Brain pericyte (primary cell): ENCODE measurements around the gene S100Z.
A peak's percentile ranks its signal among the peaks of the same experiment; 100 is the strongest.
"Not testable (repeated sequence)": the region's sequence is repeated elsewhere in the genome, so short reads cannot be mapped to it uniquely, and the experiment has no call there.

Experiments
- DNase-seq: peaks from one replicate; pipeline ENCODE4 v3.0.0-alpha.2; 2012; ENCODE audit warnings: low read depth, low spot score

Gene S100Z

DNA sequence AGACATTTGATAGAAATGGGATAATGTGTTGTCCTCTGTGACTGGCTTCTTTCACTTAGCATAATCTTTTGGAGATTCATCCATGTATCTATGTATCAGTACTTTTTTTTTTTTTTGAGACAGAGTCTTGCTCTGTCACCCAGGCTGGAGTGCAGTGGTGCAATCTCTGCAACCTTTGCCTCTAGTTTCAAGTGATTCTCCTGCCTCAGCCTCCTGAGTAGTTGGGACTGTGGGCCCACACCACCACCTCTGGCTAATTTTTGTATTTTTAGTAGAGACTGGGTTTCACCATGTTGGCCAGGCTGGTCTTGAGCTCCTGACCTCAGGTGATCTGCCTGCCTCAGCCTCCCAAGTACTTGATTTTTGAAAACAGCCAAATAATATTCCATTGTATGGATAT lies 23.4 kb upstream of the S100Z start:
- not testable (repeated sequence) for DNase-seq

DNA sequence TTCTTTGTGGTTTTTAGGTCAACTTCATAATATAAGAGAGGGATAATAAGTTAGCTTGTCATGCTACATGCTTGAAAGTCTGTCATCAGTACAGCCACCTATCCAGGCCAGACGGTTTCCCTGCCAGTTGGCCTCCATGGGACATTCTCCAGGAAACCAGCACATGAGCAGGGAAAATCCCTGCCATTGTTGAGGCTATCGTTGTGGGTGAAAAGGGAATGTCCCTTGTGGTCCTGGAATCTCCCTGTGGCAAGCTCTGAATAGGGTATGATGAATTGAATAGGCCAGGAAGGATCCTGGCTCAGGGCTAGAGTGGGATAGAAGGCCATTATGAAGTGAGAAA lies 18.7 kb upstream of the S100Z start:
- no peak for DNase-seq

DNA sequence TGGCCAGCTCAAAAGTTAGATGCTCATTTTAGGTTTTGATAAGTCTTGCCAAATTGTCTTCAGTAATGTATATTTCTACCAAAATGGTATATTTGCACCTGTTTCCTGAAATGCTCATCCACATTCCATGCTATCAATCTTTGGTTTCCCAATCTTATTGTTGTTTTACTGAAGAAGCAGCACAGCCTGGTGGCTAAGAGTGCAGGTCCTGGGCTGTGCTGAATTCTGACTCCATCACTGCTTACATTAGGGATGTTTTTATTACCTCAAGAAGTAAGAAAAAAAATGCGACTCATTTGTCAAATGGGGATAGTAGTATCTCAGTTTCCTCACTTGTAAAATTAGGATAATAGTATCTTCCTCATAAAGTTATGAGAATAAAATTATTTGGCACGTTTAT lies 13.6 kb upstream of the S100Z start:
- no peak for DNase-seq

DNA sequence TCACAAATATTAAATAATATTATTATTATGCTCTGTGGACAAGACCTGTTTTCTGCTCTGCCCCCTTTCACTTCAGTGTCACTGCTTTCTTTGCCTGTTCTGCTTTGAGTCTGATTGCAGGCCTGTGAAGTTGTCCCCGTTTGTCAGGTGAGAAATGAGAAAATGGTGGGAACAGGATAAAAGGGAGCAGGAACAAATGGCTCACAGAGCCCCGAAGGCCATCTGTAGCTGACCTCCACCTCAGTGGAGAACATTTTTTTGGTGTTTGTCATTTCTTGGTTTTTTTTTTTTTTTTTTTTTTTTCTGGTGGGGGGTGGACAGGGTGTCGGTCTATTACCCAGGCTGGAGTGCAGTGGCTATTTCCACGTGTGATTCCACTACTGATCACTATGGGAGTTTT lies 13.2 kb upstream of the S100Z start:
- no peak for DNase-seq

DNA sequence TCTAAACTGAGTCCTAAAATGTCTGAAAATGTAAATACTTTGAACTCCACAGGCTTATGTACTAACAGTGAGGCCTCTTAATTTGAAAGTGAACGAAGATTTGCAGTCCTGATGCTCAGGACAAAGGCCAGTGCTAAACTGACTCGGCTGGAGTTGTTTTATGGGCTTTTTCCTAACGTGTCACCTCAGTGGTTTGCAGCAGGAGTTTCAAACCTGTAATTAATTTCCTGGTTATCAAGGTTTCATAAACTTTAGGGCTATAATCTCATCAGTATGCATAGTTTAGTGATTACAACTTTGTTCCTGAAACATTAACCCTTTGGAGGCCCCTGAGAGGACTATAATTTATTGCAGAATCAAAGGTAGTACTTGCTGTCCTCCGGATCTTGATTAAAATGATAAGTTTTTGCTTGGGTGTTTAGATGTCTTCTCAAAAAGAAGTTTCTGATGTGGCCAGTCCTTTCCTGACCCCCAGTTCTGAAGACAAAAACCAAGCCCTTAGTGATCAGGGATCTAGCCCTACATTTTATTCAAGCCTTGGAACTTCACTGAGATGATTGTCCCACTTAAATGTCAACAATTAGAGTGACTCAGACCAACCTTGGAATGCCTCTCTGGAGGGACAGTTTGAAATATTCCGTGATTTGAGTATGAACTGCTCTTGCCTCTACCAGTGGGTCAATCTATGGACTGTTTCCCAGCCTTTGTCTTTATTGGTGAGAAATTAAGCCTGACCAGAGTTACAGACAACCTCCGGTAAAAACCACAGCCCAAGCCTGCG lies 11.1 kb upstream of the S100Z start:
- no peak for DNase-seq

DNA sequence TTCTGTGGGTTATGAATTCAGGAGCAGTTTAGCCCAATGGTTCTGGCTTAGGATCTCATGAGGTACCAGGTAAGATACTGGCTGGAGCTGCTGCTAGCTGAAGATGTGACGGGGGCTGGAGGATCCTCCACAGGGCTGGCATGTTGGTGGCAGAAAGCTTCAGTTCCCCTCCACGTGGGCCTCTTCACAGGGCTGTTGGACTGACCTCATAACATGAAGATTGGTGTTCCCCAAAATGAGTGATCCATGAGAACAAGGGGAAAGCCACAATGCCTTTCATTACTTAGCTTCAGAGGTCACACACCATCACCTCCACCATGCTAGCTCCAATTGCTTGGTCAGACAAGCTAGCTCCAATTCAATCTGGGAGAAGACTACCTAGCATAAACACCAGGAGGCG lies 8.5 kb upstream of the S100Z start:
- no peak for DNase-seq

DNA sequence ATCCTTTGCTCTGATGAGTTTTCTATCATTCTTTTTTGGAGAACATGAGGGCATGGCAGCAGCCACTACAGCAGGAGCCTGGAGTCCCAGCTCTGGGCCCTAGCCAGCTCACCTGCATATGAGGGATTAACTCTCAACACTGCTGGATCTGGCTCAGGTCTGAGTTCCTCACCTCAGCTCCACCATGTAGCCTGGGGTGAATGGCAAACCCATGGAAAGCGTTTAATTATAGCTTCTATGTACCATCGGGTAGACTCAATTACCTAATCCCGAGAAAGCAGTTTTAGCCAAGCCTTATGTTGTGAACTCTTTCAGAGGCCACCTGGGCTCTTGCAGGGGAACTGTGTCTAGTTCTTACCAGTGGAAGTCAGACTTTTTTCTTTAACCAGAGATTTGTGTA lies 3.9 kb upstream of the S100Z start:
- no peak for DNase-seq

DNA sequence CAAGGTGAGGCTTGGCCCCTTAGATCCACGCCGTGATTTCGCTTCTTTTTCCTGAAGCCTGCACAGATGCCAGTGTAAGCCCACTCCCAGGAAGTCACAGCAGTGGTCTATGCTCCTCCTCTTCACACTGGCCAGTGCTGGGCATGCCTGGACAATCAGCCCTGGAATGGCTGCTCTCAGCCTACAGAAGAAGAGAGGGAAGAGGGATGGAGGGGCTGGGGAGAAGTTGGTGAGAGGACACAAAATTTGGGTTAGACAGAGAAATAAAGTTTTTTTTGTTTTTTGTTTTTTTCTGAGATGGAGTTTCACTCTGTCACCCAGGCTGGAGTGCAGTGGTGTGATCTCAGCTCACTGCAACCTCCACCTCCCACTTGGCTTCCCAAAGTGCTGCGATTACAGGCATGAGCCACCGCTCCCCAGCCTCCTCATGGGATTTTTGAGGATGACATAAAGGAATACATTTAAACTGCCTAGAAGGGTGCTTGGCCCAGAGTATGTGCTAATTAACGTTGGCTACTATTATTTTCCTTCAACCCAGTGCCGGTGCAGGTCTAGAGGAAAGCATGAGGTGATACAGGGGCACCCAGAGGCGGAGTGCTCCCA lies 830 bp downstream of the S100Z start:
- no peak for DNase-seq

DNA sequence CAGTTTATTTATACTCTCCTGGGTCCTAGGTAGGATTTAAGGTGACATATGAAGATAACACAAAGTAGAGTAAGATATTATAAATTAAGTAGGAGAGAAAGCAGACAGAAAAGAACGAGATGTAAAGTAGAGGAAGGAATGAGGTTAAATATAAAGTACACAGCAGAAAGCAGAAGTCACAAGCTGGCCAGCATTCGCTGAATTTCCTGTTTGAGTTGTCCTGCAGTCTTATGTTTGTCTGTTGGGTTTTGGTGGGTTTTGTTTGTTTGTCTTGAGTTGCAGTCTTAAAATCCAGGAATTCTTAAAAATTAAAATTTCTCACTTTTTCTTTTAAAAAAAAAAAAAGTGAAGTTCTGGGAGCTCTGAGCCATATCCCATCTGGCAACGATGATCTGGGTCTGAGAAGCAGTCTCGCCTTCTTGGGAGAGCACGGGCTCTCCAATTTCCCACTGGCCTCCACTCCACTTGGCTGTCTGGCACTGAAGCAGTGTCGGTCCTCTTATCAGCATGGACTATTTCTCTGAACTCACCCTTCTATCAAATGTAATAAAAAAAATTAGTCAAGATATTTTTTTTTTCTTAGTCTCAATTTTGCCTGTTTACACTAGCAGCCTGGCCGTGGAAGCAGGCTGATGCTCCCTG lies 2.0 kb downstream of the S100Z start:
- no peak for DNase-seq

DNA sequence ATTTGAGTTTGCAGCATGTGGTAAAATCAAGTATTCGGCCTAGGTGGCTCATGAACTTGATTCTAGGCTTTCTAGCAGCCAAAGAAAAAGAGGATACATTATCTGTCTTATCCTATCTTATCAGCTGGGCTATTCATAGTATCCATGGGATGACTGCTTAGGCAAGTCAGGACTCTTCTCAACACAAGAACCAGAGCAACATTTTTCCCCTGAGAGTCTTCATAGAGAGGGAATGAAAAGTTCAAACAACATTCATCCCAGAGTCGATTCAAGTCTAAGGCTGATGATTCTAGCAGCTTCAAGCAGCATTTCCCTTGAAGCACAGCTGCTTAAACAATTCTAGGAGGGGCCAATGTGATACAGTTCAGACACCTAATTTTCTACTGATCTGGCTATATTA lies 3.0 kb downstream of the S100Z start:
- no peak for DNase-seq

DNA sequence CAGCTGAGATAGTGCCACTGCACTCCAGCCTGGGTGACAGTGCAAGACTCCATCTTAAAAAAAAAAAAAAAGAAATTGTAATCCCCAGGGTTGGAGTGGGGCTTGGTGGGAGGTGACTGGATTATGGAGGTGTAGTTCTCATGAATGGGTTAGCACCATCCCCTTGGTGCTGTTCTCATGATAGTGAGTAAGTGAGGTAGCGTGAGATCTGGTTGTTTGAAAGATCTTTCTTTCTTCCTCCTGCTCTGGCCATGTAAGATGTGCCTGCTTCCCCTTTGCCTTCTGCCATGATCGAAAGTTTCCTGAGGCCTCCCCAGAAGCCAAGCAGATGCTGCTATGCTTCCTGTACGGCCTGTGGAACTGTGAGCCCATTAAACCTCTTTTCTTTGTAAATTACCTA lies 3.9 kb downstream of the S100Z start:
- not testable (repeated sequence) for DNase-seq

DNA sequence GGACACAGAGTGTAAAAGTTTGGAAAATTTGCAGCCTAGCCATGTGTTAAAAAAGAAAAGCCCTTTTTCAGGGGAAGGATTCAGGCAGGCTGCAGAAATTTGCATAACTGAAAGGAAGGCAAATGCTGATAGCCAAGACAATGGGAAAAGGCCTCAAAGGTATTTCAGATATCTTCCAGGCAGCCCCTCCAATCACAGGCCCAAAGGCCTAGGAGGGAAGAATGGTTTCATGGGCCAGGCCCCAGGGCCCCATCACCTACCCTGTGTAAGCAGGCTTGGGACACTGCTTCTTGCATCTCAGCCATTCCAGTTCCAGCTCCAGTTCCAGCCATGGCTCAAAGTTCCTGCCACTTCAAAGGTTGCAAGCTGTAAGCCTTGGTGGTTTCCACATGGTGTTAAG lies 4.8 kb downstream of the S100Z start:
- no peak for DNase-seq

DNA sequence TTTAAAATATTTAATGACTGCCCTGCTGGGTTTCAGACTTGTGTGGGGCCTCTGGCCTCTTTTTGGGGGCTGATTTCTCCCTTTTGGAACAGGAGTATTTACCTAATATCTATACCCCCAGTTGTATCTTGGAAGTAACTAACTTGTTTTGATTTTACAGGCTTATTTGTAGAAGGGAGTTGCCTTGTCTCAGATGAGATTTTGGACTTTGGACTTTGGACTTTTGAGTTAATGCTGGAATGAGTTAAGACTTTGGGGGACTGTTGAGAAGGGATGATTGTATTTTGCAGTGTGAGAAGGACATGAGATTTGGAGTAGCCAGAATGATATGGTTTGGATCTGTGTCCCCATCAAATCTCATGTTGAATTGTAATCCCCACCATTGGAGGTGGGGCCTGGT lies 5.7 kb downstream of the S100Z start:
- DNase-seq: not testable (repeated sequence)

DNA sequence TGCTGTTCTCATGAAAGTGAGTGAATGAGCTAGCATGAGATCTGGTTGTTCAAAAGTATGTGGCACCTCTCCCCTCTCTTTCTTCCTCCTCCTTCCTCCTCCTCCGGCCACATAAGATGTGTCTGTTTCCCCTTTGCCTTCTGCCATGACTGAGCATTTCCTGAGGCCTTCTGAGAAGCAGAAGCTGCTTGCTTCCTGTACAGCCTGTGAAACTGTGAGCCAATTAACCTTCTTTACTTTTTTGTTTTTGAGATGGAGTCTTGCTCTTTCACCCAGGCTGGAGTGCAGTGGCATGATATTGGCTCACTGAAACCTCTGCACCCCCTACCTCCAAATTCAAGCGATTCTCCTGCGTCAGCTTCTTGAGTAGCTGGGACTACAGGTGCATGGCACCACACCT lies 6.1 kb downstream of the S100Z start:
- no peak for DNase-seq

DNA sequence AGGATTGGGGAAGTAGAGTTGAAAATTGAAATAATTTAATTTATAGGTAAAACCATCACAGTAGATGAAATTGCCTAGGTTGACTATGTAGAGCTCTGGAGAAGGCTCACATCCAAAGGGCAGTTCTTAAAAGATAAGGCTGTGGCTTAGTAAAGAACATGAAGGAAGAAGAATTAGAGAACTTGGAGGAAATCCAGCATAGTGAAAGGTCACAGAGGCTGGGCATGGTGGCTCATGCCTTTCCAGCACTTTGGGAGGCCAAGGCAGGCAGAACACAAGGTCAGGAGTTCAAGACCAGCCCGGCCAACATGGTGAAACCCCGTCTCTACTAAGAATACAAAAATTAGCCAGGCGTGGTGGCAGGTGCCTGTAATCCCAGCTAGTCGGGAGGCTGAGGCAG lies 7.0 kb downstream of the S100Z start:
- DNase-seq: not testable (repeated sequence)

DNA sequence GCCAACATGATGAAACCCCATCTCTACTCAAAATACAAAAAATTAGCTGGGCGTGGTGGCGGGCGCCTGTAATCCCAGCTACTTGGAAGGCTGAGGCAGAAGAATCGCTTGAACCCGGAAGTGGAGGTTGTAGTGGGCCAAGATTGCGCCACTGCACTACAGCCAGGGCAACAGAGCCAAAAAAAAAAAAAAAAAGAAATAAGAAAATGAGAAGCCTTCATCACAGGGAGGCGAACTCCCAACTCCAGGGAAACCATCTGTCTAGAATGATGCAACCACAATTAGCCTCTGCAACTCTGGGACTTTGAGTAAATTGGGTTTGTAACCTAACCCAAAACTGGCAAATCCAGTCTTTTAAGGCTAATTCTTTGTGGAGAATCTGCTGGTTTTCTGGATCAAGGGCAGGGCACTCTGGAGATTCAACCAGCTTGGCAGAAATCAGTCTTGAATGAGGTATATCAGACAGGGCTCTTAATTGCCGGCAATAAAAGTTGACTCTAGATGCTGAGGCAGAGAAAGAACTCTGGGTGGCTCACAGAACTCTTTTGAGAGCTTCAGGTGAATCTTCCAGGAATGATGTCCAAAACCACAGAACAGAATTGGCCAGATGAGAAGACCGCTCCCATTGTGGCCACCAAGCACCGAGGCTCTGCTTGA lies 9.9 kb downstream of the S100Z start:
- no peak for DNase-seq

DNA sequence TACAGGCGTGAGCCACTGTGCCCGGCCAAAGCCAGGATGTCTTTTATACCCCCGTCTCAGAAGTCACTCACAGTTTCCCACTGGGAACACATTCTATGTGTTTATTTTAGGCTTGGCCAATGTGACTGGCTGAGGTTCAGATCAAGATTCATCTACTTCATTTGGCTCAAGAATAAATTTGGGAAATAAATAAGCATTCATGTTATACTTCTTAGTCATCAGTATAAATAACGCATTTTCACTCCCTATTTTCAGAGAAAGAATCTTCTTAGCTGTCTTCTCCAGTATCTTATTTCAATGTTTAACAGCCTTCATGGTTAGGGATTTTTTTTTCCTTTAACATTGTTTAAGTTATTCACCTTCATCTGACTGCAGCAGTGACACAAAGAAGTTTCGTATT lies 11.8 kb downstream of the S100Z start:
- no peak for DNase-seq

DNA sequence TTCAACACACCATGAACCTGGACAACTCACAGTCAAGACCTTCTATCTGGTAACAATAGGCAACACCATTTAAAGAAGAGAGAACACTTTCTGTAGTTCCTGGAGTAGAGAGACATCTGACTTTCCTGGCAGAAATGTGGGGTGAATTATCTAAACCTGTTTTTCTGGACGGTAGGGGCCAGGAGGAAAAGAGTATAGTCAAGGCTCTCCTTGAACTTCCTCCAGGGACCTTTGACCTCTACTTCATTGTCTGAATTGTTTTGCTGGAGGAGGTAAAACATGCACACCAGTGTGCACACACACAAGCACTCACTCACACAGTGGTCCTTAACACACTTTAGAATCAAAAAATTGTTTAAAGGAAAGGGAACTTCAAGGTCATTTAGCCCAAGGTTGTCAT lies 13.2 kb downstream of the S100Z start:
- no peak for DNase-seq

DNA sequence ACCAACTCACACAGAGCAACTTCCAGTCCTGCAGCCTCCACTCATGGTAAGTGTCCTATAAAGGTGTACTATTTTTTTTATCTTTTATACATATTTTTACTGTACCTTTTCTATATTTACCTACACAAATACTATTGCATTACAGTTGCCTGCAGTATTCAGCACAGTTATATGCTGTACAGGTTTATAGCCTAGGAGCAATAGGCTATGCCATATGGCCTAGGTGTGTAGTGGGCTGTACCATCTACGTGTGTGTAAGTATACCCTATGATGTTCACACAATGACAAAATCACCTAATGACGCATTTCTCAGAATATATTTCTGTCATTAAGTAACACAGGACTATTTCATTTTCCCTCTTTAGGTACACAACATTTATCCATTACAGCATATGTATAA lies 16.7 kb downstream of the S100Z start:
- DNase-seq: no peak

DNA sequence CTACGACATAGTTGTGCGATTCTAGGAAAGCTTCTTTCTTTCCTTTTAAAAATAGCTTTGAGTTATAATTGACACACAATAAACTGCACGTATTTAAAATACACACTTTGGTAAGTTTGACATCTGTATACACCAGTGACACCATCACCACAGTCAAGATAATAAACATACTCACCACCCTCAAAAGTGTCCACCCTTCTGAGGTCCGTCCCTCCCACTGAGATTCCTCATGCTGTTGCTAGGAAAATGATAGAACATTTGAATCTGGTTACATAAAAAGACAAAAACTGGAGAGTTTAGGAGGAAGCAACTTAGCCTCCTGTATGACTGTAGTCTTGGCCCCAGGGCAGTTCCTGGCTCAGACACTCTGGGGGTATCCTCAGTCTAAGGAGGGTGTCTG lies 17.2 kb downstream of the S100Z start:
- no peak for DNase-seq

DNA sequence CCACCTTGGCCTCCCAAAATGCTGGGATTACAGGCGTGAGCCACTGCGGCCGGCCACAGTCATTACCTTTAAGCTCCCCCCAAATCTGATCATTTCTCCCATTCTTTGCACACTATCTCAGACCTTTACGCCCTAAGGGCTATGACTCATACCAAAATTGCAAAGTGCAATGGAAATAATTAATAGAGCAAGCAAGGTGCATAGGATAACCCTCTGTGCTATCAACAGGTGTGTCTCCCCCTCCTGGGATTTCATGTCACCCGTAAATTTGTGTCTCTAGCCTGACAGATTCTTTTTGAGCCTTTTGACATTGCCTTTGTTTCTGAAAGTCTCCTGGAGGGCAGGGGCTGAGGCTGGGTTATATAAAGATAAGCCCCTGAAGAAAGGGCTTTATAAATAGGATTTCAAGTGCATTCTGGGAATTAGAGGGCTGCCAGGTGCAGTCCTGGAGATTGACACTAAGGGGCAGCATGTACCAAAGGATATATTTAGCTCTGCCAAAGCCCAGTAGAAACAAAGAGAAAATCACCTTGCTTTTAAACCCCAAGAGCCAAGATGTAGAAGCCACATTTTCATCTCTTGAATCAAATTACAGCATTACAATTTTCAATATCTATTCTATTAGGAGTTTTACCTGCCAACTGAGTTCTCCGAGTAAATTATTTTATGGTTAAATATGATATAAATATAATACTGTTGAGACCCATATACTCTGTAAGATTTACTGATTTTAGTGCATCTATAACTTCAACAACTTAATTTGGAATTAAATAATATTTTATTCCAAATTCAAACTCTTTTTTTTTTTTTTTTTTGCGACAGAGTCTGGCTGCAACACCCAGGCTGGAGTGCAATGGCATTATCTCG lies 18.2 kb downstream of the S100Z start:
- peak; percentile 59 for DNase-seq

DNA sequence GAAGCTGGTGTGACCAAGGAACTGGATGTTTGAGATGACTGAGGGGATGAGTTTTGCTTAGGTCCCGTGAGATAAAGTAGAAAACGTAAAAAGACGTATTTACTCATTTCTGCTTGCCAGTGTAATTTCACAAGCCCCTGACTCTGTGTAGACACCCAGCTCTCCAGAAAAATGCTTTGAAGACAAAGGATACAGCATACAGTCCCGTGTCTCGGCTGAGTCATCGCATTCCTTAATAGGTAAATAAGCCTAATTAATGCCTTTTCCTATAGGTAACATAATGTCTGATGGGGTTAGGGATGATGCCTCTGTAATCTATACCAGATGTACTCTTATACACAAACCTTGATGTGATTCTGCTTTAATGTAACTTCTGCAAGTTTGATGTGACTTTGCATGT lies 20.2 kb downstream of the S100Z start:
- no peak for DNase-seq
